Erythroblast (primary cell): ENCODE results near the gene GRIK2.

ENCODE experiments used
- GATA1 ChIP-seq: IDR thresholded peaks from 2 replicates; pipeline ENCODE4 v1.6.1; 2011; ENCODE audit warnings: low read depth, mild to moderate bottlenecking, control low read depth, low read length, moderate library complexity
- POLR2A ChIP-seq: IDR thresholded peaks from 2 replicates; pipeline ENCODE4 v1.6.1; 2011; ENCODE audit warnings: mild to moderate bottlenecking, low read length

GRCh38 chr6:101458826-101459225, 65.3 kb downstream of the GRIK2 start:
- no peak for TF ChIP-seq POLR2A
- TF ChIP-seq GATA1, result no peak
